HepG2 (cell line): ENCODE measurements around the gene RPL3. TPM values are rescaled to one million over a fixed set of nuclear protein-coding genes. Genes with fewer than 3 reads are reported as not detected.

Experiments used
- ATAC-seq: fragments of 200-7000 bp; cut with Tn5 transposase; 3 replicates; pipeline ENCODE4 v1.9.1; 2020; ENCODE audit warnings: mild to moderate bottlenecking, moderate library complexity
- BruUV-seq: library from RNA; stranded (reverse); fragments of 400-500 nt; replicated peaks from 2 replicates; lab custom pipeline; 2021; lab: Mats Ljungman, UMichigan
- CTCF ChIA-PET: fragments of 300-600 bp; formaldehyde crosslinking; extraction: SDS; loops from one replicate; lab custom pipeline; 2021; ENCODE audit warnings: low total read pairs, inconsistent platforms, low intra/inter-chr PET ratio; lab: Yijun Ruan, JAX
- POLR2A ChIA-PET: fragments of 350-600 bp; sonication (Branson Sonifier 250); formaldehyde crosslinking; loops from one replicate; lab custom pipeline; 2020; ENCODE audit warnings: antibody characterized with exemption, inconsistent platforms; lab: Yijun Ruan, JAX
- DNase-seq: peaks from one replicate; pipeline ENCODE4 v3.0.0-alpha.2; 2015; ENCODE audit warnings: low spot score
- FAIRE-seq: peaks from 3 replicates; lab custom pipeline; 2011; peaks lifted over from hg19 to GRCh38; lab: Jason Lieb, UNC
- H2AFZ ChIP-seq: one replicate; pipeline ENCODE4 v1.6.1; 2011; ENCODE audit warnings: low read length, inconsistent platforms
- H3K27ac ChIP-seq: fragments of 300-600 bp; 3 replicates; pipeline ENCODE4 v1.8.0; 2011; ENCODE audit warnings: mixed run types, mild to moderate bottlenecking, mixed read lengths, low read length, inconsistent platforms; ENCODE audit not compliant: insufficient read depth; ENCODE audit errors: extremely low read length
- H3K27me3 ChIP-seq, 2 experiments: fragments of 200-600 bp in 1 of 2; 2 replicates in 1 of 2; 3 replicates in 1 of 2; pipeline versions ENCODE4 v1.6.0 to v1.8.0; 2011; ENCODE audit warnings: low read length in 2 of 2, mild to moderate bottlenecking in 2 of 2, moderate library complexity in 2 of 2, inconsistent platforms in 1 of 2; ENCODE audit not compliant: insufficient read depth in 2 of 2, control insufficient read depth in 1 of 2
- H3K36me3 ChIP-seq, 2 experiments: fragments of 200-600 bp in 1 of 2; replicated peaks in 1 of 2; 2 replicates in 1 of 2; 3 replicates in 1 of 2; pipeline versions ENCODE4 v1.5.1 to v1.8.0; 2011; ENCODE audit warnings: low read length in 2 of 2, inconsistent platforms in 1 of 2; ENCODE audit not compliant: insufficient read depth in 2 of 2, control insufficient read depth in 1 of 2
- H3K4me1 ChIP-seq: 2 replicates; pipeline ENCODE4 v1.5.1; 2012; ENCODE audit warnings: low read length, inconsistent platforms; ENCODE audit not compliant: insufficient read depth
- H3K4me2 ChIP-seq: 2 replicates; pipeline ENCODE4 v1.6.0; 2011; ENCODE audit warnings: low read depth, low read length, inconsistent platforms
- H3K4me3 ChIP-seq, 3 experiments: fragments of 200-600 bp in 1 of 3; sonication (generic), shearing (Covaris generic) in 1 of 3; replicated peaks in 1 of 3; 2 replicates each; pipeline ENCODE4 v1.5.1; 2011 to 2016; ENCODE audit warnings: low read length in 3 of 3, inconsistent platforms in 2 of 3, low read depth in 2 of 3, mild to moderate bottlenecking in 2 of 3, control low read depth in 1 of 3, mixed read lengths in 1 of 3; ENCODE audit not compliant: insufficient read depth in 1 of 3
- H3K79me2 ChIP-seq: one replicate; pipeline ENCODE4 v1.6.1; 2011; ENCODE audit warnings: low read length, inconsistent platforms; ENCODE audit not compliant: insufficient read depth
- H3K9ac ChIP-seq: 2 replicates; pipeline ENCODE4 v1.6.0; 2011; ENCODE audit warnings: mild to moderate bottlenecking, low read depth, low read length, inconsistent platforms; ENCODE audit not compliant: insufficient read depth
- H3K9me3 ChIP-seq: 2 replicates; pipeline ENCODE4 v1.5.1; 2012; ENCODE audit warnings: mild to moderate bottlenecking, low read length
- H4K20me1 ChIP-seq: 2 replicates; pipeline ENCODE4 v1.6.0; 2011; ENCODE audit warnings: inconsistent platforms, mild to moderate bottlenecking, low read length, moderate library complexity; ENCODE audit not compliant: insufficient read depth
- ATF4 ChIP-seq, 2 experiments: fragments of 450-650 bp in 1 of 2; sonication (generic) in 1 of 2; formaldehyde crosslinking; IDR thresholded peaks; 2 replicates each; pipeline versions ENCODE4 v1.5.0 to v1.8.0; 2020 to 2022; ENCODE audit warnings: mild to moderate bottlenecking in 1 of 2, missing genetic modification reagents in 1 of 2
- BCL6 ChIP-seq: IDR thresholded peaks from 2 replicates; pipeline ENCODE4 v1.6.1; 2016; ENCODE audit warnings: missing genetic modification reagents, missing compliant biosample characterization
- GABPB1 ChIP-seq: IDR thresholded peaks from 2 replicates; pipeline ENCODE4 v1.6.1; 2016; ENCODE audit warnings: mild to moderate bottlenecking, missing genetic modification reagents, moderate library complexity, missing compliant biosample characterization
- KLF11 ChIP-seq: IDR thresholded peaks from 2 replicates; pipeline ENCODE4 v1.6.1; 2016; ENCODE audit warnings: missing compliant biosample characterization
- MAFF ChIP-seq: IDR thresholded peaks from 2 replicates; pipeline ENCODE4 v1.6.1; 2011; ENCODE audit warnings: low read depth, low read length, improper control_type of control experiment
- MAFK ChIP-seq, 2 experiments: IDR thresholded peaks in 1 of 2; conservative IDR thresholded peaks in 1 of 2; 2 replicates each; pipeline ENCODE4 v1.6.1; 2011; ENCODE audit warnings: improper control_type of control experiment in 2 of 2, low read length in 2 of 2
- SNAPC2 ChIP-seq: sonication (generic); formaldehyde crosslinking; IDR thresholded peaks from 2 replicates; pipeline ENCODE4 v1.8.1; 2022; ENCODE audit warnings: mild to moderate bottlenecking, missing genetic modification reagents
- ZNF253 ChIP-seq: sonication (generic); formaldehyde crosslinking; IDR thresholded peaks from 2 replicates; pipeline ENCODE4 v1.8.0; 2022; ENCODE audit warnings: mild to moderate bottlenecking, missing genetic modification reagents, borderline replicate concordance
- ZNF274 ChIP-seq: sonication (generic); formaldehyde crosslinking; IDR thresholded peaks from 2 replicates; pipeline ENCODE4 v1.5.1; 2020; ENCODE audit warnings: mild to moderate bottlenecking, missing genetic modification reagents
- ZNF335 ChIP-seq: sonication (generic); formaldehyde crosslinking; IDR thresholded peaks from 2 replicates; pipeline ENCODE4 v1.4.0; 2020; ENCODE audit warnings: missing genetic modification reagents
- ZNF768 ChIP-seq: sonication (generic); formaldehyde crosslinking; IDR thresholded peaks from 2 replicates; pipeline ENCODE4 v1.4.0; 2020; ENCODE audit warnings: missing genetic modification reagents
- ZXDC ChIP-seq: sonication (generic); formaldehyde crosslinking; IDR thresholded peaks from 2 replicates; pipeline ENCODE4 v1.5.0; 2020; ENCODE audit warnings: mild to moderate bottlenecking, missing genetic modification reagents
- WGBS: methylation state at CpG from one replicate; pipeline ENCODE4 v1.1.6; 2017; ENCODE audit warnings: low lambda C conversion rate; 5-methylcytosine and 5-hydroxymethylcytosine counted together
- in situ Hi-C: cut with HindIII; loops from 2 replicates; pipeline ENCODE4 v1.10.0; 2017; ENCODE audit warnings: low pct_unique_long_range_greater_than_20kb; ENCODE audit not compliant: extremely low pct_ligation_motif_present
- intact Hi-C: fragments of 100-400 bp; cut with micrococcal nuclease; formaldehyde crosslinking; loops from one replicate; pipeline ENCODE4 v1.10.0; 2022; ENCODE audit not compliant: unreplicated experiment
- polyA plus RNA-seq, 8 experiments: library from polyadenylated mRNA; depleted of rRNA in 3 of 8; stranded (reverse) in 7 of 8; unstranded in 1 of 8; fragments of >200 nt; fragmentation: Illumina TruSeq in 4 of 8; extraction: Trizol in 4 of 8; gene quantifications; 2 replicates each; pipeline versions ENCODE4 v1.2.1 to v1.2.3, GENCODE V29; 2011 to 2016; ENCODE audit warnings: low read depth in 4 of 8, missing spikeins in 1 of 8, mixed read lengths in 1 of 8; ENCODE audit not compliant: insufficient read depth in 1 of 8
- total RNA-seq, 5 experiments: library from RNA; depleted of rRNA; stranded (reverse); fragments of >200 nt; fragmentation: Illumina TruSeq; extraction: Trizol; gene quantifications; 2 replicates each; pipeline ENCODE4 v1.2.3, GENCODE V29; 2016; ENCODE audit warnings: low read depth in 1 of 5

RPL3 gene
- total and polyA plus RNA-seq, 2 of the 13 experiments (the other 11 are each of a cell fraction or from before 2014, with no cell fraction given) = 1,051 to 3,279 TPM

- TF ChIP-seq ATF4 (CRISPR knock-in tag; IDR thresholded peaks at IDR 0.05) = no peak
- TF ChIP-seq ZXDC = no peak
- TF ChIP-seq KLF11 (CRISPR knock-in tag) = no peak
- no peak for TF ChIP-seq ZNF274 (CRISPR knock-in tag)
- no peak for TF ChIP-seq SNAPC2
- no peak for TF ChIP-seq ZNF335 (CRISPR knock-in tag)
Observed at GRCh38 chr22:39275814-39276439, 43.5 kb downstream of the RPL3 start (continued).

- no peak overlapping the region for H3K4me3 ChIP-seq
- DNase-seq = no peak
- no TSS peak for BruUV-seq
- TF ChIP-seq MAFF (peak; percentile 66), ZNF768 (CRISPR knock-in tag) (peak; percentile 93), ZNF253 (no peak), GABPB1 (no peak), MAFK (conservative IDR thresholded peaks at IDR 0.05 in 1 of 2, IDR thresholded peaks at IDR 0.05 in 1 of 2; ENCODE audit: low read length in 2 of 2) (peak; percentile 67 to 78; a peak in 3 of 4 replicates), BCL6 (no peak)
- TF ChIP-seq, all 625 proteins: peak for 3
- in situ Hi-C loops (no loop called here), intact Hi-C loops (no loop called here)
- H3K9ac ChIP-seq = no peak overlapping the region
- no peaks in the 10 kb centered on the region for H3K36me3 ChIP-seq
- H3K79me2 ChIP-seq = no peaks in the 10 kb centered on the region
- H3K4me1 ChIP-seq = peaks cover 20% of the 10 kb centered on the region; the same call in 1 of the 2 replicates
- no peaks in the 10 kb centered on the region for H4K20me1 ChIP-seq
- H3K27me3 ChIP-seq = peaks cover 8 to 33% of the 10 kb centered on the region in 2 experiments
- no peaks in the 10 kb centered on the region for H3K9me3 ChIP-seq
- POLR2A ChIA-PET = no interaction called here
- no peak overlapping the region for H3K27ac ChIP-seq
- 29% methylated on average over 13 of the region's 17 CpGs for WGBS
- no peak overlapping the region for H3K4me2 ChIP-seq
- CTCF ChIA-PET = no interaction called here
- FAIRE-seq (no peak), ATAC-seq (no peak)
- H2AFZ ChIP-seq = no peak overlapping the region
Observed at GRCh38 chr22:39273950-39274887, 45.2 kb downstream of the RPL3 start.
